Placental pericyte (primary cell): ENCODE results near the gene MOSMO. TPM values are rescaled to one million over a fixed set of nuclear protein-coding genes. Genes with fewer than 3 reads are reported as not detected.

Experiments used
- total RNA-seq: library from RNA; depleted of rRNA; stranded (reverse); fragments of >200 nt; gene quantifications from 2 replicates; pipeline ENCODE4 v1.2.3, GENCODE V29; 2012

Gene MOSMO
- total RNA-seq = 13.6 and 35.1 TPM in 2 replicates

GRCh38 chr16:22007509-22008214, at the start of gene MOSMO:
Gene MOSMO, plus strand, starts transcription at chr16:22008111. Its CDS starts 191 bp downstream, at chr16:22008302.

GRCh38 chr16:22092143-22092933, 84.4 kb downstream of the MOSMO start, which contains the start of gene VWA3A:
Gene VWA3A, plus strand, starts transcription at chr16:22092541. Its CDS starts 97 bp downstream, at chr16:22092638.

Other genes starting within 250 kb of the MOSMO start
- 22.1 and 42.9 TPM in 2 replicates for gene NPIPB4, start 150.4 kb upstream of the MOSMO start, total RNA-seq
- gene UQCRC2, start 54.8 kb upstream of the MOSMO start, total RNA-seq = 129 and 197 TPM in 2 replicates
- not detected in 2 replicates for gene PDZD9, start 7.0 kb upstream of the MOSMO start, total RNA-seq
- 0.14 TPM in 1 of 2 replicates, not detected in the other for gene VWA3A, start 84.4 kb downstream of the MOSMO start, total RNA-seq
- gene SDR42E2, start 154.4 kb downstream of the MOSMO start, total RNA-seq = under 0.01 TPM in 1 of 2 replicates, not detected in the other
- 19.5 and 30.1 TPM in 2 replicates for gene EEF2K, start 198.2 kb downstream of the MOSMO start, total RNA-seq